Activated T-helper 1 cell treated with anti-CD3 and anti-CD28 coated beads, Interleukin-2, amount 50 U/mL, for 16 hours (primary cell): ENCODE data around the gene RBMX.
"Not testable (repeated sequence)": the region's sequence is repeated elsewhere in the genome, so short reads cannot be mapped to it uniquely, and the experiment has no call there.

Source experiments
- DNase-seq, 2 donors: peaks; one replicate each; pipeline ENCODE4 v3.0.0-alpha.2; 2020; ENCODE audit warnings: low read depth in 1 of 2, low spot score in 1 of 2

RBMX gene

GRCh38 chrX:136880452-136881013 is at the start of gene RBMX:
Gene RBMX (minus strand): TSS chrX:136880725. CDS start chrX:136879427, 1,298 bp downstream.
- peak; percentile 74 to 75 for DNase-seq

DNA sequence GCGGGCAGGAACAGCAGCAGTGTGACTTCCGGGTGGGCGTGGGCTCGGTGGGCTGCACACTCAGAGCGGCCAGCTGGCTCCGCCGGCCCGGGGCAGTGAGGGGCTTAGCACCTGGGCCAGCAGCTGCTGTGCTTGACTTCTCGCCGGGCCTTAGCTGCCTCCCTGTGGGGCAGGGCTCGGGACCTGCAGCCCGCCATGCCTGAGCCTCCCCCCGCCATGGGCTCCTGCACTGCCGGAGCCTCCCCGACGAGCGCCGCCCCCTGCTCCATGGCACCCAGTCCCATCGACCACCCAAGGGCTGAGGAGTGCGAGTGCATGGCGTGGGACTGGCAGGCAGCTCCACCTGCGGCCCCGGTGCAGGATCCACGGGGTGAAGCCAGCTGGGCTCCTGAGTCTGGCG is 40.9 kb upstream of the RBMX start:
- DNase-seq: not testable (repeated sequence)

GRCh38 chrX:136920001-136920400 is 39.5 kb upstream of the RBMX start:
- DNase-seq: no peak

GRCh38 chrX:136916827-136917226 is 36.3 kb upstream of the RBMX start:
- DNase-seq: no peak

DNA sequence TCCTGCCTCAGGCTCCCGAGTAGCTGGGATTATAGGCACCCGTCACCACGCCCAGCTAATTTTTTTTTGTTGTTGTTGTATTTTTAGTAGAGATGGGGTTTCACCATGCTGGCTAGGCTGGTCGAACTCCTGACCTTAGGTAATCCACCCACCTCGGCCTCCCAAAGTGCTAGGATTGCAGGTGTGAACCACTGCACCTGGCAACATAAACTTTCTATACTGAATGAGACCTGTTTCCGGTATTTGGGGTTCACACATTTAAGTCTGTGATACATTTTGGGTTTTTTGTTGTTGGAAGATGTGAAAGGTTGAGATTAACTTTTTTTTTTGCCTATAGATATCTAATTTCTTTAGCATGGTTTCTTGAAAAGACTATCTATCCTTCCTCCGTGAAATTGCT is 31.1 kb upstream of the RBMX start:
- not testable (repeated sequence) for DNase-seq

- DNase-seq: no peak
Measured at GRCh38 chrX:136911253-136911652, 30.7 kb upstream of the RBMX start.

GRCh38 chrX:136910565-136911035 is 30.1 kb upstream of the RBMX start:
- no peak for DNase-seq

- peak; percentile 6 to 22 for DNase-seq
Measured at GRCh38 chrX:136909706-136910564, 29.4 kb upstream of the RBMX start.

DNA sequence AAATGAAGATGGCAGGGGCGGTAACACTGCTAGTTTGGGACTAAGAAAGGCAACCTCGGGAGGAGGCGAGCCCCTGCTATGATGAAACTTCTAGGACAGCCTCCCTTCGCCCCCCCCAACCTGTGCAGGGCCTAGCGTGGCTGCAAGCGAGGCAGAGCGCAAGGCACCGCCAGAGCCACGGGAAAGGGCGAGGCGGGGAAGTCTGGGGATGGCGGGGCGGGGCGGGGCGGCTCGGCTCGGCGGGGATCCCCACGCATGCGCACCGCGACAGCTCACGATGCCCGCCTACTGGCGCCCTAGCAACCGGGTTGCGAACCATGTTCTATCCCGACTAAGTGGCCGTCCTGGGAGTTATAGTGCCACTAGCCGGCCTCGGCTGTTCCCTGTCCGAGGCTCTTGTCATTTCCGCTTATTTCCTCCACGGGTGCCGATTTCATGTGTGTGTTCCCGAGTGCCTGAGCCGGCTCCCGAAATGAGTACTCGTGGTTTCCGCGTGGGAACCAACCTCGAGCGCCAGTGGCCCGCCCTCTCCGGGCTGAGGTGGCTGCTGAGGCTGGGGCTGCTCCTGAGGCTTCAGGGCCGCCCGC is 28.7 kb upstream of the RBMX start:
- peak; percentile 44 to 59 for DNase-seq

DNA sequence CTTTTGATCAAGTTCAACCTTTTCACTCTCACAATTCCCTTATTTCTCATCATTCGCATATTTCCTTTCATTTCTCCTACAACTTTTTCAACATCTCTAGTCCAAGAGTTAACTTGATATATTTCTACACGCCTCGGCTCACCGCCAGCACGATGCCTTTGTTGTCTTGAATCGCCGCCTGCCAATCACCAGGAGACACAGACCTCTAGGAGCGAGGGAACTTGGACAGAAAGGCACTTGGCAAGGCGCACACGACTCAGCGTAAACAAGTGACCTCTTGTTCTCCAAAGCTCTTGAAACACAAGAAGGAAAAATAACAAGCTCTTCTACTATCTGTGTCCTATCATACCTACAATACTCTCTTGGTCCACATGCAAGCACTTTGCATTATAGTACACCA is 27.1 kb upstream of the RBMX start:
- DNase-seq: no peak

- DNase-seq: no peak
Measured at GRCh38 chrX:136906921-136907510, 26.5 kb upstream of the RBMX start.

GRCh38 chrX:136904067-136904466 is 23.5 kb upstream of the RBMX start:
- not testable (repeated sequence) for DNase-seq

- not testable (repeated sequence) for DNase-seq
Measured at GRCh38 chrX:136900071-136900470, 19.5 kb upstream of the RBMX start.

DNA sequence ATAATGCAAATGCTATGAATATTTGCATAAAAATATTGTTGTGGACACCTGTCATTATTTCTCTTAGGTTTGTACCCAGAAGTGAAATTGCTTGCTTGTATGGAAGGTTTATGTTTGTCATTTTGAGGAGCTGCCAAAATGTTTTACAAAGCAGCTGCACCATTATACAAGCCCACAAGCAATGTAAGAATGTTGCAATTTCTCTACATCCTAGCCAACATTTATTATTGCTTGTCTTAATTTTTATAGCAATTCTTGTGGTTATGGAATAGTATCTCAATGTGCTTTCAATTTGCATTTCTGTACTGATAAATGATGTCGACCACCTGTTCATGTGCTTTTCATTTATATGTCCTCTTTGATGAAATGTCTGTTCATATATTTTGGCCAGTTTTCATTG is 18.7 kb upstream of the RBMX start:
- DNase-seq: no peak

GRCh38 chrX:136898752-136899151 is 18.2 kb upstream of the RBMX start:
- not testable (repeated sequence) for DNase-seq

DNA sequence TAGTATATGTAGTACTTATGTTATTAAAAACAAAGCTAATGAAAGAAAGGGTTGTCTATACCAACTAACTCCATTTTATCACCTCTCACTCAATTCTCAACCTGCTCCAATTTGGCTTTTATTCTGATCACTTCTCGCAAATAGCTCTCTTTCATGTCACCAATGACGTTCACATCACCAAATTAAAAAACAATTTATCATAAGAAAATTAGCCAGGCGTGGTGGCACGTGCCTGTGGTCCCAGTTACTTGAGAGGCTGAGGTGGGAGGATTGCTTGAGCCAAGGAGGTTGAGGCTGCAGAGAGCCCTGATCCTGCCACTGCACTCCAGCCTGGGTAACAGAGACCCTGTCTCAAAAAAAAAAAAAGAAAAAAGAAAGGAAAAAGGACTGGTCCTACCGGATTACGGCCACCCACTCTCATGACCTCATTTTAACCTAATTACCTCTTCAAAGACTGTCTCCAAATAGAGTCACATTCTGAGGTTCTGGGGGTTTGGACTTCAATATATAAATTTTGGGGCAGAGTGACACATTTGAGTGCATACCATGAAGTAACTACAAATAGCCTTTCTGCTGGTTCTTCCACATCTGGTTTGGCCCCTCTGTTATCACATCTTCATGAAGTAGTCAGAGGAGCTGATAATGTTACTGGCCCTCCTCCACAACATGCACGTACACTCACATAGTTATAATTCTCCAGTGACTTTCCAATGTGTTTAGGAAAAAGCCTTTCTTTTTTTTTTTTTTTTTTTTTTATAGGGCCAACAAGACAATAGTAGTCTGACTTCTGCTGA is 15.8 kb upstream of the RBMX start:
- no peak for DNase-seq

- no peak for DNase-seq
Measured at GRCh38 chrX:136892412-136892811, 11.9 kb upstream of the RBMX start.

DNA sequence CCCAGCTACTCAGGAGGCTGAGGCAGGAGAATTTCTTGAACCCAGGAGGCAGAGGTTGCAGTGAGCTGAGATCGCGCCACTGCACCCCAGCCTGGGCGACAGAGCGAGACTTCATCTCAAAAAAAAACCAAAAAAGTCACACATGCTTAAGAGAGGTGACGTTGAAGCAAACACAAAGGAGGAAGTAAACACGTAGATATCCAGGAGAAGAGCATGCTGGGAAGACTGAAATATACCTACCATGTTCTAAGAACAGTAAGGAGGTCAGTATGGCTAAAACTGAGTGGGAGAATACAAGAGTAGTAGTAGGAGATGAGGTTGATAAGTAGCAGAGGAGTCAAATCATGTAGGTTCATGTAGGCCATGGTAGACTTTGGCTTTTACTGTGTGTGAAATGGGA is 10.1 kb upstream of the RBMX start:
- not testable (repeated sequence) for DNase-seq

GRCh38 chrX:136889269-136889668 is 8.7 kb upstream of the RBMX start:
- DNase-seq: no peak

DNA sequence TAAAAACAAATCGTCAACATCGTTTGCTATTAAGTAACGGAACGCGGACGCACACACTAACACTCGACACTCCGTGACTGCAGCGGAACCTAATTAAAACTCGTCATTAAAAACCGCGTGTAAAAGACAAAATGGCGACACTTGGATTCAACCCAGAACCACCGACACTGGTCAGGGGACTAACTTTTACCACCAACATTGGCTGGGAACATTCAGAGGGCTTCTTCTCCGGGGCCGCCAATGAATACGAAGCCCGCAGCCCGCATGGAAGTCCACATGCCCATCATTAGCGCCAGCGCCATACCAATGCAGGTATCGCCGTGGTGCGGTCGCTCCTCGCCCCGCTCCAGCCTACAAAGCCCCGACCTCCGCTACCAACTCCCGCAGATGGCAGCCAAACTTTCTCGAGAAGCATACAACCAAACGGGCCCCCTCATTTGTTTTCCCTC is 498 bp downstream of the RBMX start:
- peak; percentile 10 to 16 for DNase-seq
